ENCODE data around the gene CRYGN. TPM values are rescaled to one million over a fixed set of nuclear protein-coding genes. Genes with fewer than 3 reads are reported as not detected.
A peak's percentile ranks its signal among the peaks of the same experiment; 100 is the strongest.

Gene CRYGN
- total and polyA plus RNA-seq, 2 of the 13 experiments (the other 11 are each of a cell fraction or from before 2014, with no cell fraction given), result 0.11 TPM; not detected in 1

DNA sequence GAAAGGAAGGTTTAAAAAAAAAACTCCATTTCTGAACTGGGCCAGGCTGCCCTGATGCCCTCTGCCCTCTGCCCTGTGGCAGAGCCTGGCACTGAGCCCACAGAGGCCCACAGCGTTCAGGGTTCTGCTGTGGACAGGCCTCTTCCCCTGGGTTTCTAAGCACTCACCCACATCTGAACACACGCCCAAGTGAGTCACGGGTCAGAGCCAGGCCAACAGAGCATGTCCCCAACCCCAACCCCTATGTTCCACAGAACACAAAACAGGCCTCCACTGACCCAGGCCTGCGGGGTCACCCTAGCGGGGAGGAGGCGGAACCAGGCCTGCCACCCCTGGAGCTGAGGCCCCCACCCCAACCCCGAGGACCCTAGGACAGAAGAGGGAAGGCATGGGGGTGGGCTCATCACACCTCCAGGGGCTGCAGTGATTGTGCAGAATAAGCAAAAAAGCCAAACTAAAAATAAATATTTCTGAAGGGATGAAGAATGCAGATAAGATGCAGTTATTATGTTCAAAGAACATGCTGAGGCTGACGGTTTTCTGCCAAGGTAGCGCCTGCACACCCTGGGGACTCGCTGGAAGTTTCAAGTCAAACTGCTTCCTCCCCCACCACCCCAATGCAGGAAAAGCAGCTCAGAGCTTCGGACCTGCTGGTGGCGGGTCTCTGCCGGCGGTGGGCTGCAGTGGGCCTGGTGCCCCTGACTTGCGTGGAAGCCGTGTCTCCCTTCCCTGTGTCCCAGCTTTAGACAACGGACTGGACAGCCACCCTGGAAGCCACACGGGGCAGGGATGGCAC is 35.5 kb downstream of the CRYGN start:
- Histone ChIP-seq H3K36me3 (replicated peaks in 1 of 2; ENCODE audit: control insufficient read depth in 1 of 2, insufficient read depth in 2 of 2, low read length in 2 of 2) (no peaks in the 10 kb centered on the region), H2AFZ (ENCODE audit: low read length) (no peak overlapping the region), H3K27me3 (ENCODE audit: control insufficient read depth in 1 of 2, insufficient read depth in 2 of 2, low read length in 2 of 2) (peaks cover 0 to 49% of the 10 kb centered on the region in 2 experiments; a peak in 3 of 5 replicates), H3K4me2 (ENCODE audit: low read depth, low read length) (no peak overlapping the region), H3K27ac (ENCODE audit: extremely low read length, insufficient read depth, low read length) (no peak overlapping the region), H3K9me3 (ENCODE audit: low read length) (no peaks in the 10 kb centered on the region), H4K20me1 (ENCODE audit: insufficient read depth, low read length) (no peaks in the 10 kb centered on the region), H3K9ac (ENCODE audit: insufficient read depth, low read depth, low read length) (no peak overlapping the region), H3K4me1 (ENCODE audit: insufficient read depth, low read length) (peaks cover 57% of the 10 kb centered on the region), H3K79me2 (ENCODE audit: insufficient read depth, low read length) (no peaks in the 10 kb centered on the region), H3K4me3 (replicated peaks in 1 of 3; ENCODE audit: insufficient read depth in 1 of 3, low read depth in 2 of 3, low read length in 3 of 3) (no peak overlapping the region)
- ATAC-seq (no peak), FAIRE-seq (no peak), DNase-seq (ENCODE audit: low spot score) (no peak)
- TF ChIP-seq PHF8 (CRISPR knock-in tag; IDR thresholded peaks at IDR 0.05) (no peak), ZNF30 (CRISPR knock-in tag; IDR thresholded peaks at IDR 0.05) (no peak), ZMYM3 (CRISPR knock-in tag; IDR thresholded peaks at IDR 0.05) (no peak), RARA (CRISPR knock-in tag; IDR thresholded peaks at IDR 0.05) (peak; percentile 45; the same call in 1 of the 2 replicates), MAFK (conservative IDR thresholded peaks at IDR 0.05 in 1 of 2, IDR thresholded peaks at IDR 0.05 in 1 of 2; ENCODE audit: low read length in 2 of 2) (peak; percentile 41 to 73; a peak in 3 of 4 replicates), ZNF629 (CRISPR knock-in tag; conservative IDR thresholded peaks at IDR 0.05) (no peak), ZBTB25 (CRISPR knock-in tag; IDR thresholded peaks at IDR 0.05) (no peak), RFX3 (CRISPR knock-in tag; IDR thresholded peaks at IDR 0.05) (no peak)
- TF ChIP-seq, protein P1, sequence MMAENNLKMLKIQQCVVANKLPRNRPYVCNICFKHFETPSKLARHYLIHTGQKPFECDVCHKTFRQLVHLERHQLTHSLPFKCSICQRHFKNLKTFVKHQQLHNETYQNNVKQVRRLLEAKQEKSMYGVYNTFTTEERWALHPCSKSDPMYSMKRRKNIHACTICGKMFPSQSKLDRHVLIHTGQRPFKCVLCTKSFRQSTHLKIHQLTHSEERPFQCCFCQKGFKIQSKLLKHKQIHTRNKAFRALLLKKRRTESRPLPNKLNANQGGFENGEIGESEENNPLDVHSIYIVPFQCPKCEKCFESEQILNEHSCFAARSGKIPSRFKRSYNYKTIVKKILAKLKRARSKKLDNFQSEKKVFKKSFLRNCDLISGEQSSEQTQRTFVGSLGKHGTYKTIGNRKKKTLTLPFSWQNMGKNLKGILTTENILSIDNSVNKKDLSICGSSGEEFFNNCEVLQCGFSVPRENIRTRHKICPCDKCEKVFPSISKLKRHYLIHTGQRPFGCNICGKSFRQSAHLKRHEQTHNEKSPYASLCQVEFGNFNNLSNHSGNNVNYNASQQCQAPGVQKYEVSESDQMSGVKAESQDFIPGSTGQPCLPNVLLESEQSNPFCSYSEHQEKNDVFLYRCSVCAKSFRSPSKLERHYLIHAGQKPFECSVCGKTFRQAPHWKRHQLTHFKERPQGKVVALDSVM (CRISPR knock-in tag; IDR thresholded peaks at IDR 0.05), result no peak
- TF ChIP-seq, protein P2, sequence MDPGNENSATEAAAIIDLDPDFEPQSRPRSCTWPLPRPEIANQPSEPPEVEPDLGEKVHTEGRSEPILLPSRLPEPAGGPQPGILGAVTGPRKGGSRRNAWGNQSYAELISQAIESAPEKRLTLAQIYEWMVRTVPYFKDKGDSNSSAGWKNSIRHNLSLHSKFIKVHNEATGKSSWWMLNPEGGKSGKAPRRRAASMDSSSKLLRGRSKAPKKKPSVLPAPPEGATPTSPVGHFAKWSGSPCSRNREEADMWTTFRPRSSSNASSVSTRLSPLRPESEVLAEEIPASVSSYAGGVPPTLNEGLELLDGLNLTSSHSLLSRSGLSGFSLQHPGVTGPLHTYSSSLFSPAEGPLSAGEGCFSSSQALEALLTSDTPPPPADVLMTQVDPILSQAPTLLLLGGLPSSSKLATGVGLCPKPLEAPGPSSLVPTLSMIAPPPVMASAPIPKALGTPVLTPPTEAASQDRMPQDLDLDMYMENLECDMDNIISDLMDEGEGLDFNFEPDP (CRISPR knock-in tag; conservative IDR thresholded peaks at IDR 0.05), result no peak
- TF ChIP-seq, protein P3, sequence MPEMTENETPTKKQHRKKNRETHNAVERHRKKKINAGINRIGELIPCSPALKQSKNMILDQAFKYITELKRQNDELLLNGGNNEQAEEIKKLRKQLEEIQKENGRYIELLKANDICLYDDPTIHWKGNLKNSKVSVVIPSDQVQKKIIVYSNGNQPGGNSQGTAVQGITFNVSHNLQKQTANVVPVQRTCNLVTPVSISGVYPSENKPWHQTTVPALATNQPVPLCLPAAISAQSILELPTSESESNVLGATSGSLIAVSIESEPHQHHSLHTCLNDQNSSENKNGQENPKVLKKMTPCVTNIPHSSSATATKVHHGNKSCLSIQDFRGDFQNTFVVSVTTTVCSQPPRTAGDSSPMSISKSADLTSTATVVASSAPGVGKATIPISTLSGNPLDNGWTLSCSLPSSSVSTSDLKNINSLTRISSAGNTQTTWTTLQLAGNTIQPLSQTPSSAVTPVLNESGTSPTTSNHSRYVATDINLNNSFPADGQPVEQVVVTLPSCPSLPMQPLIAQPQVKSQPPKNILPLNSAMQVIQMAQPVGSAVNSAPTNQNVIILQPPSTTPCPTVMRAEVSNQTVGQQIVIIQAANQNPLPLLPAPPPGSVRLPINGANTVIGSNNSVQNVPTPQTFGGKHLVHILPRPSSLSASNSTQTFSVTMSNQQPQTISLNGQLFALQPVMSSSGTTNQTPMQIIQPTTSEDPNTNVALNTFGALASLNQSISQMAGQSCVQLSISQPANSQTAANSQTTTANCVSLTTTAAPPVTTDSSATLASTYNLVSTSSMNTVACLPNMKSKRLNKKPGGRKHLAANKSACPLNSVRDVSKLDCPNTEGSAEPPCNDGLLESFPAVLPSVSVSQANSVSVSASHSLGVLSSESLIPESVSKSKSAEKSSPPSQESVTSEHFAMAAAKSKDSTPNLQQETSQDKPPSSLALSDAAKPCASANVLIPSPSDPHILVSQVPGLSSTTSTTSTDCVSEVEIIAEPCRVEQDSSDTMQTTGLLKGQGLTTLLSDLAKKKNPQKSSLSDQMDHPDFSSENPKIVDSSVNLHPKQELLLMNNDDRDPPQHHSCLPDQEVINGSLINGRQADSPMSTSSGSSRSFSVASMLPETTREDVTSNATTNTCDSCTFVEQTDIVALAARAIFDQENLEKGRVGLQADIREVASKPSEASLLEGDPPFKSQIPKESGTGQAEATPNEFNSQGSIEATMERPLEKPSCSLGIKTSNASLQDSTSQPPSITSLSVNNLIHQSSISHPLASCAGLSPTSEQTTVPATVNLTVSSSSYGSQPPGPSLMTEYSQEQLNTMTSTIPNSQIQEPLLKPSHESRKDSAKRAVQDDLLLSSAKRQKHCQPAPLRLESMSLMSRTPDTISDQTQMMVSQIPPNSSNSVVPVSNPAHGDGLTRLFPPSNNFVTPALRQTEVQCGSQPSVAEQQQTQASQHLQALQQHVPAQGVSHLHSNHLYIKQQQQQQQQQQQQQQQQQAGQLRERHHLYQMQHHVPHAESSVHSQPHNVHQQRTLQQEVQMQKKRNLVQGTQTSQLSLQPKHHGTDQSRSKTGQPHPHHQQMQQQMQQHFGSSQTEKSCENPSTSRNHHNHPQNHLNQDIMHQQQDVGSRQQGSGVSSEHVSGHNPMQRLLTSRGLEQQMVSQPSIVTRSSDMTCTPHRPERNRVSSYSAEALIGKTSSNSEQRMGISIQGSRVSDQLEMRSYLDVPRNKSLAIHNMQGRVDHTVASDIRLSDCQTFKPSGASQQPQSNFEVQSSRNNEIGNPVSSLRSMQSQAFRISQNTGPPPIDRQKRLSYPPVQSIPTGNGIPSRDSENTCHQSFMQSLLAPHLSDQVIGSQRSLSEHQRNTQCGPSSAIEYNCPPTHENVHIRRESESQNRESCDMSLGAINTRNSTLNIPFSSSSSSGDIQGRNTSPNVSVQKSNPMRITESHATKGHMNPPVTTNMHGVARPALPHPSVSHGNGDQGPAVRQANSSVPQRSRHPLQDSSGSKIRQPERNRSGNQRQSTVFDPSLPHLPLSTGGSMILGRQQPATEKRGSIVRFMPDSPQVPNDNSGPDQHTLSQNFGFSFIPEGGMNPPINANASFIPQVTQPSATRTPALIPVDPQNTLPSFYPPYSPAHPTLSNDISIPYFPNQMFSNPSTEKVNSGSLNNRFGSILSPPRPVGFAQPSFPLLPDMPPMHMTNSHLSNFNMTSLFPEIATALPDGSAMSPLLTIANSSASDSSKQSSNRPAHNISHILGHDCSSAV (CRISPR knock-in tag; IDR thresholded peaks at IDR 0.05; ENCODE audit: borderline replicate concordance), result no peak
- CTCF ChIA-PET (ENCODE audit: low intra/inter-chr PET ratio, low total read pairs), result no interaction called here
- no TSS peak for BruUV-seq (replicated peaks)
- intact Hi-C loops (cut with micrococcal nuclease; ENCODE audit: unreplicated experiment), result loop anchor here (5.0 kb wide), 1 partner anchor 43 kb away; no protein-coding TSS in a partner anchor
- in situ Hi-C loops (cut with HindIII; ENCODE audit: extremely low pct_ligation_motif_present, low pct_unique_long_range_greater_than_20kb), result no loop called here
- POLR2A ChIA-PET, result no interaction called here
- 36% methylated on average over 10 of the region's 18 CpGs for WGBS (ENCODE audit: low lambda C conversion rate)
